OCI-LY3 (cell line): ENCODE data around the gene TNP1.

Experiments
- CTCF ChIP-seq: fragments of 200-600, 300-600 bp; sonication (generic); IDR thresholded peaks from 2 replicates; pipeline ENCODE4 v1.5.1; 2014; ENCODE audit warnings: antibody characterized with exemption, low read length, low read depth
- EZH2phosphoT487 ChIP-seq: fragments of 200-600 bp; shearing (Covaris generic); IDR thresholded peaks from 2 replicates; pipeline ENCODE4 v1.6.1; 2018; ENCODE audit warnings: antibody characterized with exemption, mixed run types, low read depth

- TF ChIP-seq CTCF (no peak), EZH2phosphoT487 (no peak)
Measured at GRCh38 chr2:216863946-216864345, 4.1 kb upstream of the TNP1 start.
